ENCODE data around the gene ACKR3. TPM values are rescaled to one million over a fixed set of nuclear protein-coding genes. Genes with fewer than 3 reads are reported as not detected.

Gene ACKR3
- total and polyA plus RNA-seq, 10 of the 15 experiments (the other 5 are each of a cell fraction or from before 2014, with no cell fraction given): 3.0 to 154 (median 6.4) TPM

DNA sequence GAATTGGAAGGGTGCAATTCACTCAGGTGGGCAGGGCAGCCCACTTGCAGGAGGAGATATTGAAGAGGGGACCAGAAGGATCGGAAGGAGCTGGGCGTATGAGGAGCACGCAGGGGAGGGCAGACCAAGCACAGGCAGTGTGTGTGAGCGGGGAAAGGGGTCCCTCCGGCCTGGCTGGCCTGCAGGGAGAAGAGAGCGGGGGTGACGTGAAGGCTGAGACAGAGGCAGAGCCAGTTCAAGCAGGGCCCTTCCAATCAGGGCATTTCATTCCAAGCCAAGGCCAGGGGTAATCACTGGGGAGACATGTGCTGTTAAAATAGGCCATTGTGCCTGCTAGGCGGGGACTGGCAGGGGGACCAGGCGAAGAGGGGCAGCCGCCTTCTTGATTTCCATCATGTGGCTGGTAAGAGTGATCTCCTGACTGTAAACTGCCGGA, 62.2 kb downstream of the ACKR3 start:
- in situ Hi-C loops (cut with MboI): no loop called here
- H2AFZ ChIP-seq (ENCODE audit: control insufficient read depth, low read depth, low read length): no peak overlapping the region
- 21% methylated on average over 10 of the region's 11 CpGs for WGBS (ENCODE audit: insufficient coverage, insufficient replicate concordance, low lambda C conversion rate, missing lambda C conversion rate)
- no peaks in the 10 kb centered on the region for H3K36me3 ChIP-seq (ENCODE audit: control insufficient read depth in 2 of 2, insufficient read depth in 2 of 2, low read length in 1 of 2)
- no peaks in the 10 kb centered on the region for H4K20me1 ChIP-seq (ENCODE audit: control insufficient read depth, insufficient read depth)
- no TSS peak for BruUV-seq (replicated peaks)
- SMC1A ChIA-PET (ENCODE audit: uncharacterized antibody, unreplicated experiment): no interaction called here
- FAIRE-seq (no peak), DNase-seq (ENCODE audit: low read depth, low spot score) (no peak), ATAC-seq (no peak)
- H3K4me1 ChIP-seq (ENCODE audit: control insufficient read depth, insufficient read depth, low read length): no peaks in the 10 kb centered on the region
- H3K27ac ChIP-seq (ENCODE audit: control insufficient read depth, insufficient read depth): no peak overlapping the region
- POLR2A ChIA-PET: no interaction called here
- CTCF ChIA-PET: no interaction called here
- H3K27me3 ChIP-seq (replicated peaks in 1 of 2; ENCODE audit: control insufficient read depth in 2 of 2, insufficient read depth in 2 of 2, low read length in 1 of 2): peaks cover 0 to 3% of the 10 kb centered on the region in 2 experiments; a peak in 2 of 4 replicates
- no peak overlapping the region for H3K9ac ChIP-seq (ENCODE audit: control insufficient read depth, insufficient read depth, low read length)
- TF ChIP-seq, protein P1, sequence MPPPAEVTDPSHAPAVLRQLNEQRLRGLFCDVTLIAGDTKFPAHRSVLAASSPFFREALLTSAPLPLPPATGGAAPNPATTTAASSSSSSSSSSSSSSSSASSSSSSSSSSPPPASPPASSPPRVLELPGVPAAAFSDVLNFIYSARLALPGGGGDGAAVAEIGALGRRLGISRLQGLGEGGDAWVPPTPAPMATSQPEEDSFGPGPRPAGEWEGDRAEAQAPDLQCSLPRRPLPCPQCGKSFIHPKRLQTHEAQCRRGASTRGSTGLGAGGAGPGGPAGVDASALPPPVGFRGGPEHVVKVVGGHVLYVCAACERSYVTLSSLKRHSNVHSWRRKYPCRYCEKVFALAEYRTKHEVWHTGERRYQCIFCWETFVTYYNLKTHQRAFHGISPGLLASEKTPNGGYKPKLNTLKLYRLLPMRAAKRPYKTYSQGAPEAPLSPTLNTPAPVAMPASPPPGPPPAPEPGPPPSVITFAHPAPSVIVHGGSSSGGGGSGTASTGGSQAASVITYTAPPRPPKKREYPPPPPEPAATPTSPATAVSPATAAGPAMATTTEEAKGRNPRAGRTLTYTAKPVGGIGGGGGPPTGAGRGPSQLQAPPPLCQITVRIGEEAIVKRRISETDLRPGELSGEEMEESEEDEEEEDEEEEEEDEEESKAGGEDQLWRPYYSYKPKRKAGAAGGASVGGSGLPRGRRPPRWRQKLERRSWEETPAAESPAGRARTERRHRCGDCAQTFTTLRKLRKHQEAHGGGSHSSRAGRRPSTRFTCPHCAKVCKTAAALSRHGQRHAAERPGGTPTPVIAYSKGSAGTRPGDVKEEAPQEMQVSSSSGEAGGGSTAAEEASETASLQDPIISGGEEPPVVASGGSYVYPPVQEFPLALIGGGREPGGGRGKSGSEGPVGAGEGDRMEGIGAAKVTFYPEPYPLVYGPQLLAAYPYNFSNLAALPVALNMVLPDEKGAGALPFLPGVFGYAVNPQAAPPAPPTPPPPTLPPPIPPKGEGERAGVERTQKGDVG (CRISPR knock-in tag; IDR thresholded peaks at IDR 0.05): no peak
- TF ChIP-seq, protein P2, sequence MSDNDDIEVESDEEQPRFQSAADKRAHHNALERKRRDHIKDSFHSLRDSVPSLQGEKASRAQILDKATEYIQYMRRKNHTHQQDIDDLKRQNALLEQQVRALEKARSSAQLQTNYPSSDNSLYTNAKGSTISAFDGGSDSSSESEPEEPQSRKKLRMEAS (IDR thresholded peaks at IDR 0.05; ENCODE audit: low read depth, low read length): no peak
- TF ChIP-seq RUNX3 (IDR thresholded peaks at IDR 0.05; ENCODE audit: low read length): no peak
- TF ChIP-seq, protein P3, sequence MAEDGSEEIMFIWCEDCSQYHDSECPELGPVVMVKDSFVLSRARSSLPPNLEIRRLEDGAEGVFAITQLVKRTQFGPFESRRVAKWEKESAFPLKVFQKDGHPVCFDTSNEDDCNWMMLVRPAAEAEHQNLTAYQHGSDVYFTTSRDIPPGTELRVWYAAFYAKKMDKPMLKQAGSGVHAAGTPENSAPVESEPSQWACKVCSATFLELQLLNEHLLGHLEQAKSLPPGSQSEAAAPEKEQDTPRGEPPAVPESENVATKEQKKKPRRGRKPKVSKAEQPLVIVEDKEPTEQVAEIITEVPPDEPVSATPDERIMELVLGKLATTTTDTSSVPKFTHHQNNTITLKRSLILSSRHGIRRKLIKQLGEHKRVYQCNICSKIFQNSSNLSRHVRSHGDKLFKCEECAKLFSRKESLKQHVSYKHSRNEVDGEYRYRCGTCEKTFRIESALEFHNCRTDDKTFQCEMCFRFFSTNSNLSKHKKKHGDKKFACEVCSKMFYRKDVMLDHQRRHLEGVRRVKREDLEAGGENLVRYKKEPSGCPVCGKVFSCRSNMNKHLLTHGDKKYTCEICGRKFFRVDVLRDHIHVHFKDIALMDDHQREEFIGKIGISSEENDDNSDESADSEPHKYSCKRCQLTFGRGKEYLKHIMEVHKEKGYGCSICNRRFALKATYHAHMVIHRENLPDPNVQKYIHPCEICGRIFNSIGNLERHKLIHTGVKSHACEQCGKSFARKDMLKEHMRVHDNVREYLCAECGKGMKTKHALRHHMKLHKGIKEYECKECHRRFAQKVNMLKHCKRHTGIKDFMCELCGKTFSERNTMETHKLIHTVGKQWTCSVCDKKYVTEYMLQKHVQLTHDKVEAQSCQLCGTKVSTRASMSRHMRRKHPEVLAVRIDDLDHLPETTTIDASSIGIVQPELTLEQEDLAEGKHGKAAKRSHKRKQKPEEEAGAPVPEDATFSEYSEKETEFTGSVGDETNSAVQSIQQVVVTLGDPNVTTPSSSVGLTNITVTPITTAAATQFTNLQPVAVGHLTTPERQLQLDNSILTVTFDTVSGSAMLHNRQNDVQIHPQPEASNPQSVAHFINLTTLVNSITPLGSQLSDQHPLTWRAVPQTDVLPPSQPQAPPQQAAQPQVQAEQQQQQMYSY (CRISPR knock-in tag; IDR thresholded peaks at IDR 0.05): no peak
- TF ChIP-seq ZNF384 (IDR thresholded peaks at IDR 0.05; ENCODE audit: borderline replicate concordance, low read depth, low read length): no peak
- no peak for TF ChIP-seq CBX3 (IDR thresholded peaks at IDR 0.05; ENCODE audit: borderline replicate concordance, low read depth)
- RAD21 ChIA-PET (ENCODE audit: unreplicated experiment): no interaction called here
- H3K4me3 ChIP-seq: no peak overlapping the region
- intact Hi-C loops (cut with micrococcal nuclease; ENCODE audit: unreplicated experiment): no loop called here
- no peaks in the 10 kb centered on the region for H3K9me3 ChIP-seq (replicated peaks; ENCODE audit: control insufficient read depth, insufficient read depth, low read length)
- no peaks in the 10 kb centered on the region for H3K79me2 ChIP-seq (ENCODE audit: control insufficient read depth, insufficient read depth, low read length)
- H3K4me2 ChIP-seq (ENCODE audit: control insufficient read depth, insufficient read depth): no peak overlapping the region
